ENCODE measurements around the gene CPNE7. TPM values are rescaled to one million over a fixed set of nuclear protein-coding genes. Genes with fewer than 3 reads are reported as not detected.

Gene CPNE7
- total RNA-seq, 3 donors from 2014 or later (not counting 1 experiment from before 2014, with no cell fraction given) = 1.1 to 1.8 (median 1.2) TPM

- Mint-ChIP-seq H3K27me3 (ENCODE audit: low read depth in 2 of 2) (no peaks in the 10 kb centered on the region), H3K36me3 (no peaks in the 10 kb centered on the region), H3K4me1 (no peaks in the 10 kb centered on the region), H3K9me3 (no peaks in the 10 kb centered on the region), H3K4me3 (no peak overlapping the region), H3K27ac (no peak overlapping the region)
- ATAC-seq = no peak
- H3K27me3 ChIP-seq (ENCODE audit: control insufficient read depth, insufficient read depth, low read length) = no peaks in the 10 kb centered on the region
- no peak overlapping the region for H3K27ac ChIP-seq (ENCODE audit: low read length)
- H3K4me3 ChIP-seq (ENCODE audit: low read length) = no peak overlapping the region
- no peaks in the 10 kb centered on the region for H3K9me3 ChIP-seq (ENCODE audit: control insufficient read depth, insufficient read depth, low read length)
- peaks cover 39% of the 10 kb centered on the region for H3K36me3 ChIP-seq (ENCODE audit: control insufficient read depth, insufficient read depth, low read length)
- DNase-seq = no peak
- no peaks in the 10 kb centered on the region for H3K4me1 ChIP-seq (ENCODE audit: control insufficient read depth, insufficient read depth, low read length)
- intact Hi-C loops (cut with micrococcal nuclease) = no loop called here
- TF ChIP-seq CTCF (IDR thresholded peaks at IDR 0.05) = no peak
- 97% methylated on average over 26 of the region's 26 CpGs for WGBS (ENCODE audit: insufficient coverage)
These were observed 29.6 kb upstream of the CPNE7 start for GRCh38 chr16:89545831-89546574.

GRCh38 chr16:89546781-89547180 is 28.8 kb upstream of the CPNE7 start:
- no peak overlapping the region for H3K4me3 Mint-ChIP-seq
- no peaks in the 10 kb centered on the region for H3K36me3 Mint-ChIP-seq
- no peak for TF ChIP-seq CTCF (IDR thresholded peaks at IDR 0.05)
- H3K4me1 Mint-ChIP-seq = no peaks in the 10 kb centered on the region
- H3K36me3 ChIP-seq (ENCODE audit: control insufficient read depth, insufficient read depth, low read length) = peaks cover 40% of the 10 kb centered on the region
- DNase-seq (no peak), ATAC-seq (no peak)
- no peak overlapping the region for H3K27ac ChIP-seq (ENCODE audit: low read length)
- H3K27me3 ChIP-seq (ENCODE audit: control insufficient read depth, insufficient read depth, low read length) = no peaks in the 10 kb centered on the region
- H3K27ac Mint-ChIP-seq = no peak overlapping the region
- no peaks in the 10 kb centered on the region for H3K4me1 ChIP-seq (ENCODE audit: control insufficient read depth, insufficient read depth, low read length)
- WGBS (ENCODE audit: insufficient coverage) = 97% methylated on average over 19 of the region's 19 CpGs
- H3K27me3 Mint-ChIP-seq (ENCODE audit: low read depth in 2 of 2) = no peaks in the 10 kb centered on the region
- intact Hi-C loops (cut with micrococcal nuclease) = no loop called here
- no peak overlapping the region for H3K4me3 ChIP-seq (ENCODE audit: low read length)
- H3K9me3 Mint-ChIP-seq = no peaks in the 10 kb centered on the region
- no peaks in the 10 kb centered on the region for H3K9me3 ChIP-seq (ENCODE audit: control insufficient read depth, insufficient read depth, low read length)

- Histone ChIP-seq H3K27me3 (ENCODE audit: control insufficient read depth, insufficient read depth, low read length) (no peaks in the 10 kb centered on the region), H3K36me3 (ENCODE audit: control insufficient read depth, insufficient read depth, low read length) (peaks cover 44% of the 10 kb centered on the region), H3K4me1 (ENCODE audit: control insufficient read depth, insufficient read depth, low read length) (no peaks in the 10 kb centered on the region), H3K4me3 (ENCODE audit: low read length) (no peak overlapping the region), H3K9me3 (ENCODE audit: control insufficient read depth, insufficient read depth, low read length) (no peaks in the 10 kb centered on the region), H3K27ac (ENCODE audit: low read length) (no peak overlapping the region)
- H3K4me1 Mint-ChIP-seq = no peaks in the 10 kb centered on the region
- intact Hi-C loops (cut with micrococcal nuclease) = no loop called here
- no peaks in the 10 kb centered on the region for H3K27me3 Mint-ChIP-seq (ENCODE audit: low read depth in 2 of 2)
- H3K27ac Mint-ChIP-seq = no peak overlapping the region
- WGBS (ENCODE audit: insufficient coverage) = 97% methylated on average over 17 of the region's 17 CpGs
- H3K36me3 Mint-ChIP-seq = no peaks in the 10 kb centered on the region
- no peak overlapping the region for H3K4me3 Mint-ChIP-seq
- DNase-seq (no peak), ATAC-seq (no peak)
- TF ChIP-seq CTCF (IDR thresholded peaks at IDR 0.05) = no peak
- H3K9me3 Mint-ChIP-seq = no peaks in the 10 kb centered on the region
These were observed 28.3 kb upstream of the CPNE7 start for GRCh38 chr16:89547291-89547690.

- Mint-ChIP-seq H3K27ac (no peak overlapping the region), H3K36me3 (no peaks in the 10 kb centered on the region), H3K9me3 (no peaks in the 10 kb centered on the region), H3K27me3 (ENCODE audit: low read depth in 2 of 2) (no peaks in the 10 kb centered on the region), H3K4me3 (no peak overlapping the region), H3K4me1 (no peaks in the 10 kb centered on the region)
- no peak overlapping the region for H3K27ac ChIP-seq (ENCODE audit: low read length)
- no peaks in the 10 kb centered on the region for H3K4me1 ChIP-seq (ENCODE audit: control insufficient read depth, insufficient read depth, low read length)
- 94% methylated on average over 20 of the region's 20 CpGs for WGBS (ENCODE audit: insufficient coverage)
- intact Hi-C loops (cut with micrococcal nuclease) = no loop called here
- no peaks in the 10 kb centered on the region for H3K27me3 ChIP-seq (ENCODE audit: control insufficient read depth, insufficient read depth, low read length)
- TF ChIP-seq CTCF (IDR thresholded peaks at IDR 0.05) = no peak
- H3K36me3 ChIP-seq (ENCODE audit: control insufficient read depth, insufficient read depth, low read length) = peaks cover 46% of the 10 kb centered on the region
- ATAC-seq (no peak), DNase-seq (no peak)
- no peaks in the 10 kb centered on the region for H3K9me3 ChIP-seq (ENCODE audit: control insufficient read depth, insufficient read depth, low read length)
- no peak overlapping the region for H3K4me3 ChIP-seq (ENCODE audit: low read length)
These were observed 27.7 kb upstream of the CPNE7 start for GRCh38 chr16:89547860-89548259.

All from natural killer cell (primary cell).